Spleen (tissue), 11 donors: Measurements from ENCODE around the gene OR6N2. TPM values are rescaled to one million over a fixed set of nuclear protein-coding genes. Genes with fewer than 3 reads are reported as not detected.

ENCODE experiments used
- DNase-seq: peaks from one replicate; pipeline ENCODE4 v3.0.0-alpha.2; 2020
- H3K27ac ChIP-seq, 8 donors: fragments of 200-600 bp; sonication (generic) in 7 of 8; 1 replicate in 4 of 8; 2 replicates in 4 of 8; pipeline versions ENCODE4 v1.5.0 to v1.8.0; 2016 to 2021; ENCODE audit warnings: inconsistent platforms in 4 of 8, mild to moderate bottlenecking in 4 of 8, moderate library complexity in 1 of 8
- H3K27me3 ChIP-seq, 7 donors: fragments of 200-600 bp; sonication (generic) in 6 of 7; replicated peaks in 1 of 7; 1 replicate in 4 of 7; 2 replicates in 3 of 7; pipeline versions ENCODE4 v1.5.0 to v1.8.0; 2016 to 2021; ENCODE audit warnings: inconsistent platforms in 3 of 7, mild to moderate bottlenecking in 1 of 7
- H3K36me3 ChIP-seq, 6 donors: fragments of 200-600 bp; sonication (generic) in 5 of 6; 1 replicate in 4 of 6; 2 replicates in 2 of 6; pipeline versions ENCODE4 v1.5.0 to v1.8.0; 2016 to 2021; ENCODE audit warnings: inconsistent platforms in 2 of 6
- H3K4me1 ChIP-seq, 6 donors: fragments of 200-600 bp; sonication (generic) in 5 of 6; 1 replicate in 3 of 6; 2 replicates in 3 of 6; pipeline versions ENCODE4 v1.5.0 to v1.8.0; 2016 to 2021; ENCODE audit warnings: inconsistent platforms in 3 of 6
- H3K4me3 ChIP-seq, 8 donors: fragments of 200-600 bp; sonication (generic) in 7 of 8; 1 replicate in 4 of 8; 2 replicates in 4 of 8; pipeline versions ENCODE4 v1.5.0 to v1.8.0; 2016 to 2021; ENCODE audit warnings: inconsistent platforms in 4 of 8, mild to moderate bottlenecking in 4 of 8, moderate library complexity in 2 of 8
- H3K9me3 ChIP-seq, 8 donors: fragments of 200-600 bp; sonication (generic) in 7 of 8; 1 replicate in 4 of 8; 2 replicates in 4 of 8; pipeline versions ENCODE4 v1.5.0 to v1.8.0; 2016 to 2021; ENCODE audit warnings: inconsistent platforms in 4 of 8
- POLR2A ChIP-seq, 3 donors: fragments of 450-650 bp; IDR thresholded peaks; one replicate each; pipeline ENCODE4 v1.5.1; 2017; ENCODE audit warnings: antibody characterized with exemption in 3 of 3, mild to moderate bottlenecking in 1 of 3
- POLR2AphosphoS5 ChIP-seq, 3 donors: sonication (generic); formaldehyde crosslinking; IDR thresholded peaks; one replicate each; pipeline ENCODE4 v1.5.1; 2017; ENCODE audit warnings: antibody characterized with exemption in 3 of 3
- WGBS, 5 donors: extraction: QIAGEN DNeasy Blood & Tissue Kit in 3 of 5; methylation state at CpG; one replicate each; pipeline versions ENCODE4 v1.1.5 to v1.1.7; 2013 to 2018; 5-methylcytosine and 5-hydroxymethylcytosine counted together
- intact Hi-C: fragments of 100-400 bp; cut with DNase I; formaldehyde crosslinking; loops from one replicate; pipeline ENCODE4 v1.15.0; 2023; ENCODE audit warnings: low total_unique reads
- polyA plus RNA-seq, 3 donors: library from polyadenylated mRNA; stranded (reverse); fragments of 200-250 nt; gene quantifications; one replicate each; pipeline ENCODE4 v1.2.1, GENCODE V29; 2013
- total RNA-seq, 7 donors: library from RNA; depleted of rRNA in 3 of 7; stranded (reverse); fragments of >200 nt in 3 of 7; fragmentation: NEBNext Ultra II Directional in 4 of 7; extraction: Animal tissue kit (Norgen Biotek cat#: 25700) in 4 of 7; gene quantifications; one replicate each; pipeline versions ENCODE4 v1.1.0 to v1.2.1, GENCODE V29; 2016 to 2021
- TF ChIP-seq, protein P1 (sequence below), 11 experiments: fragments of 200-600 bp in 7 of 11; fragments of 450-650 bp in 4 of 11; sonication (generic) in 4 of 11; IDR thresholded peaks in 8 of 11; conservative IDR thresholded peaks in 3 of 11; 1 replicate in 7 of 11; 2 replicates in 4 of 11; pipeline versions ENCODE4 v1.4.0 to v1.8.0; 2016 to 2021; ENCODE audit warnings: antibody characterized with exemption in 11 of 11, inconsistent platforms in 4 of 11, mild to moderate bottlenecking in 1 of 11
- donor health status: healthy with polysubstance abuse.
- donor health status: DM: no; HTN: no; CAD: no; lungs with moderate emphysema.
- donor health status: DM: no; HTN: no; CAD: no.
- donor health status: Bipolar disorder and iron deficiency.
- donor health status: healthy.
- donor health status: DM: no; HTN: no; CAD: no.
- donor health status: DM: yes; HTN: yes; CAD: no.

The OR6N2 gene
- total and polyA plus RNA-seq, 10 donors: 0.47 TPM; not detected in 9

DNA sequence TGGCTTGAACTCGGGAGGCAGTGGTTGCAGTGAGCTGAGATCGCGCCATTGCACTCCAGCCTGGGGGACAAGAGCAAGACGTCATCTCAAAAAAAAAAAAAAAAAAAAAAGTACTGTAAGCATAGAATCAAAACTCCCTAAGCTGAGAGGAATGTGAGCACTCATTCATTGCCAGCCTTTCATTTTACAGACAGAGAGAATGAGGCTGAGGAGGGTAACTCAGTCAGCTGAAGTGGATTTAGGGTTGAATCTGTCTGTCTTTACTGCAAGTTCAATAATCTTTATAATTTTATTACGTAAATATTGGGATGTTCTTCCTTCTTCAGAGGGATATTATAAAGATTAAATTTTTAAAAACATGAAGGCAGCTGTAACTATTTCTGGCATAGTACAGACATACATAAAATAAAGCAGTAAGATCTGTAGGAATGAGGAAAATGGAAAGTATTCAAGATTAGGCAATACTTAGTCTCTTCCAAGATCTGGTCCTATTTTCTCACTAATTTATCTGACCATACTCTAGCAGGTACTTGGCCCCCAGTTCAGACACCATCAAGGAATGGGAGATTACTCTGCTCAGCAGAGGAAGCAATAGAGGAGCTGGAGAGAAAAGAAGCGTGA is 26.0 kb upstream of the OR6N2 start:
- Histone ChIP-seq H3K27ac (peak overlapping the region in 1 of 8 donors; percentile 5), H3K36me3 (no peaks in the 10 kb centered on the region), H3K27me3 (no peaks in the 10 kb centered on the region), H3K4me1 (peaks cover 0 to 67% (median 0%) of the 10 kb centered on the region in 6 donors), H3K4me3 (no peak overlapping the region), H3K9me3 (no peaks in the 10 kb centered on the region)
- intact Hi-C loops: no loop called here
- no peak for DNase-seq
- TF ChIP-seq POLR2A (IDR thresholded peaks at IDR 0.05) (no peak), POLR2AphosphoS5 (IDR thresholded peaks at IDR 0.05) (no peak)
- TF ChIP-seq, protein P1, sequence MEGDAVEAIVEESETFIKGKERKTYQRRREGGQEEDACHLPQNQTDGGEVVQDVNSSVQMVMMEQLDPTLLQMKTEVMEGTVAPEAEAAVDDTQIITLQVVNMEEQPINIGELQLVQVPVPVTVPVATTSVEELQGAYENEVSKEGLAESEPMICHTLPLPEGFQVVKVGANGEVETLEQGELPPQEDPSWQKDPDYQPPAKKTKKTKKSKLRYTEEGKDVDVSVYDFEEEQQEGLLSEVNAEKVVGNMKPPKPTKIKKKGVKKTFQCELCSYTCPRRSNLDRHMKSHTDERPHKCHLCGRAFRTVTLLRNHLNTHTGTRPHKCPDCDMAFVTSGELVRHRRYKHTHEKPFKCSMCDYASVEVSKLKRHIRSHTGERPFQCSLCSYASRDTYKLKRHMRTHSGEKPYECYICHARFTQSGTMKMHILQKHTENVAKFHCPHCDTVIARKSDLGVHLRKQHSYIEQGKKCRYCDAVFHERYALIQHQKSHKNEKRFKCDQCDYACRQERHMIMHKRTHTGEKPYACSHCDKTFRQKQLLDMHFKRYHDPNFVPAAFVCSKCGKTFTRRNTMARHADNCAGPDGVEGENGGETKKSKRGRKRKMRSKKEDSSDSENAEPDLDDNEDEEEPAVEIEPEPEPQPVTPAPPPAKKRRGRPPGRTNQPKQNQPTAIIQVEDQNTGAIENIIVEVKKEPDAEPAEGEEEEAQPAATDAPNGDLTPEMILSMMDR (IDR thresholded peaks at IDR 0.05 in 8 of 11, conservative IDR thresholded peaks at IDR 0.05 in 3 of 11): no peak
- 72 to 89% (median 84%) methylated on average over 6 of the region's 6 CpGs for WGBS, 5 donors

DNA sequence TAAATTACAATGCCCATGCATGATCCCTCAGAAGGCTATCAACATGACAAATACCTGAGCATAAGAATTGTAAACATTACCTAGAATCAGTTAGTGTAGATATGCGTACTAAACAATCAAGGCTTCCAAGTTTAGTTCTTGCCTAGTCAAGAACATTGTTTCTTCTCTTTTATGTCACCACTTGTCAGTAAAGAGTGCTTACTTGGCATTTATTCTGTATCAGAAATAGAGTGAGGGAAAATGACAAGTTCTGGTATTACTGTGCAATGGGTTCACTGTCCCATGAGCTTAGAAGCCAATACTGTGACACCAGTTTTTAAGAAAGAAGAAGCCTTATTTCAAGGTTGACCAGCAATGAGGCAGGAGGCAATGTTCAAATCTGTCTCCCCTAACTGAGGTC is 22.7 kb upstream of the OR6N2 start:
- TF ChIP-seq, protein P1 (IDR thresholded peaks at IDR 0.05 in 8 of 11, conservative IDR thresholded peaks at IDR 0.05 in 3 of 11): no peak
- TF ChIP-seq POLR2AphosphoS5 (IDR thresholded peaks at IDR 0.05) (no peak), POLR2A (IDR thresholded peaks at IDR 0.05) (no peak)
- Histone ChIP-seq H3K36me3 (no peaks in the 10 kb centered on the region), H3K4me1 (peaks cover 0 to 41% (median 0%) of the 10 kb centered on the region in 6 donors), H3K27ac (peak overlapping the region in 1 of 8 donors; percentile 91), H3K4me3 (no peak overlapping the region), H3K27me3 (no peaks in the 10 kb centered on the region), H3K9me3 (no peaks in the 10 kb centered on the region)
- intact Hi-C loops: no loop called here
- WGBS, 5 donors: 59 to 93% (median 83%) methylated on average over 1 of the region's 1 CpG
- no peak for DNase-seq

DNA sequence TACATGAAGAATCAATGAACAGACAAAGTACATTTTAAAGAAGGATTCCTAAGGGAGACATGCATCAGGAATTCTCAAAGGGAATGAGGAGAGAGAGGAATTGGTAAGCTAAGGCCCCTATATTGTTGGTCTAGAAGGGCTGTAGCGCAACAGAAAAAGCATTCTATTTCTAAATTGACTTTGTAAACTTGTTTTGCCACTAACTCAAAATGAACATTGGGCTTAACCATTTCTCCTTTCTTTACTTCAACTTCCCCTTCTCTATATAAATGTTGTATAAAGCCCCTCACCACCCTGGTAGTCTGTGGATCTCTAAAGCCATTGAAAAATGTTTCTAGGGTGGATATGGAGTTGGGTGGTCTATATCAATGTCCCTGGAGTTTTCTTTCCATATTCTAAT is 20.4 kb upstream of the OR6N2 start:
- intact Hi-C loops: no loop called here
- TF ChIP-seq POLR2A (IDR thresholded peaks at IDR 0.05) (no peak), POLR2AphosphoS5 (IDR thresholded peaks at IDR 0.05) (no peak)
- TF ChIP-seq, protein P1 (IDR thresholded peaks at IDR 0.05 in 8 of 11, conservative IDR thresholded peaks at IDR 0.05 in 3 of 11): no peak
- 61 to 80% (median 71%) methylated on average over 1 of the region's 1 CpG for WGBS, 5 donors
- H3K4me3 ChIP-seq: peak overlapping the region in 1 of 8 donors; percentile 20
- H3K36me3 ChIP-seq: no peaks in the 10 kb centered on the region
- no peaks in the 10 kb centered on the region for H3K9me3 ChIP-seq
- DNase-seq: no peak
- H3K27ac ChIP-seq: peak overlapping the region in 7 of 8 donors; percentile 53 to 91 (median 80)
- no peaks in the 10 kb centered on the region for H3K27me3 ChIP-seq
- peaks cover 0 to 34% (median 0%) of the 10 kb centered on the region in 6 donors for H3K4me1 ChIP-seq

DNA sequence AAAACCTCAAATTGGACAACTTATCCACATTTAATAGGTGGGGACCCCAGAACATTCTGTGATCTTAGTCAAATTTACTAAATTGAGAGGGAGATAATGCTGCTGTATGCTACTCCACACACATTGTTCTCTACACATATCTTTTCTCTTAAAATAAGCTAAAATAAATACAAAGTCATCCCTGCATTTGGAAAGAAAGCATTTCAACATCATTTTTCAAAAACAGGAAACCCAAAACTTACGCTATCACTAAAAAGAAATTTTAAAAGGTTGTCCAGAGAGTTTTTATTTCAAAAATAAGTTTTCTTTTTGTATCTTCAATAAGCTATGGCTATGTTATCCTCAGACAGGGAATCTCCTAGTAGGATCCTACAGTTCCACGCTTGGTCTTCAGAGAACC is 19.5 kb upstream of the OR6N2 start:
- Histone ChIP-seq H3K4me1 (peaks cover 0 to 36% (median 0%) of the 10 kb centered on the region in 6 donors), H3K36me3 (no peaks in the 10 kb centered on the region), H3K9me3 (no peaks in the 10 kb centered on the region), H3K27me3 (no peaks in the 10 kb centered on the region), H3K4me3 (peak overlapping the region in 1 of 8 donors; percentile 20), H3K27ac (peak overlapping the region in 7 of 8 donors; percentile 53 to 91 (median 80))
- TF ChIP-seq POLR2AphosphoS5 (IDR thresholded peaks at IDR 0.05): no peak
- TF ChIP-seq, protein P1 (IDR thresholded peaks at IDR 0.05 in 8 of 11, conservative IDR thresholded peaks at IDR 0.05 in 3 of 11): no peak
- WGBS, 5 donors: 61 to 88% (median 70%) methylated on average over 2 of the region's 2 CpGs
- intact Hi-C loops: no loop called here
- no peak for DNase-seq
